HG03469 (cell line): ENCODE measurements around the gene DGKA.
"Not testable (repeated sequence)": the region's sequence is repeated elsewhere in the genome, so short reads cannot be mapped to it uniquely, and the experiment has no call there.

Experiments used
- ATAC-seq: cut with Tn5 transposase; IDR thresholded peaks from one replicate; pipeline ENCODE4 v1.9.1; 2021; ENCODE audit warnings: mild to moderate bottlenecking, moderate library complexity, moderate number of reproducible peaks; ENCODE audit not compliant: unreplicated experiment

Gene DGKA

DNA sequence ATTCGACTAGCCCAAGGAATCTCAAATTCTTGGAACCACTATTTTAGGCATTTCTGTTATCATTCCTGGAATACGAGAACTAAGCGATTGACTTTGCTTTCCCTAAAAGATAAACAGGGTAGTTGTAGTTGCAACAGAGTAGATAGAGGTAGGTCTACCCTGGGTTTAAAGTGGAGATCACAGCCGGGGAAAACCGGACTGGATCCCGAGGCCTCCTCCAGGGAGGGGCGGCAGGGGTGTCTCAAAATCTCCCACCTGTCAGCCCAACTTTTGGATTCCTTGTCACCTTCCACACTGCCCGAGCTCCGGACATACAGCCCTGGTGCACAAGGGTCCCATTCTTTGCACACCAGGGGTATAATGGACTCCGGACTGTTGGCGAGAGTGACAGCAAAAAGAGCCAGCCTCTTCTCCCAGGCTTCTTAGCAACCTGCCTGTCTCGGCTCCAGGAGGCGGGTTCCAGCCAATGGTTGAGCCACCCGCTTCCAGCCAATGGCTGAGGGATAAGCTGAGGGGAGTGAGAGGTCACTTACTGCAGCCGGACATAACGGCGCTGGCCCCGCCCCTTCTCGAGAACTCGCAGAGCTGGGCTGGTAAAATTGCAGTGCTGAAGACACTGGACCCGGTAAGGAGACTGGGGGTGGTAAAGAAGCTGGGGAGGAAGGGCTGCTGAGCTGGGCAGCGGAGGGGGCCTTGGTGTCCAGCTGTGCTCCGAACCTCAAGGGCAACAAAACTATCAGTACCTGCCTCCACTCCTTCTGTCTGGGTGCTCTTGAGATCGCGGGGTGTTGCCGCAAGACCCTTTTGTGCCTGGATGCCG, 66.0 kb downstream of the DGKA start, which contains the start of gene SUOX:
TSS of gene SUOX (plus strand) at position 562 of the 820 bp plus-strand sequence. CDS start 4,946 bp downstream, outside the sequence.
- peak; percentile 97 for ATAC-seq

- ATAC-seq = no peak
Measured at GRCh38 chr12:55997535-55997859, 66.5 kb downstream of the DGKA start.

GRCh38 chr12:55999522-55999921, 68.6 kb downstream of the DGKA start:
- not testable (repeated sequence) for ATAC-seq

- ATAC-seq = not testable (repeated sequence)
Measured at GRCh38 chr12:55999999-56000540, 69.1 kb downstream of the DGKA start.

GRCh38 chr12:56001487-56002100, 70.6 kb downstream of the DGKA start:
- no peak for ATAC-seq

GRCh38 chr12:56003376-56003775, 72.4 kb downstream of the DGKA start:
- not testable (repeated sequence) for ATAC-seq
